Neural progenitor cell (in vitro differentiated cells): ENCODE results near the gene FOXI1. TPM values are rescaled to one million over a fixed set of nuclear protein-coding genes. Genes with fewer than 3 reads are reported as not detected.

Experiments
- DNase-seq: peaks from one replicate; pipeline ENCODE4 v3.0.0-alpha.2; 2016; ENCODE audit warnings: low spot score
- H2AFZ ChIP-seq: fragments of 200-600 bp; sonication (generic); replicated peaks from 2 replicates; pipeline ENCODE4 v1.6.1; 2016; ENCODE audit warnings: antibody characterized with exemption
- H3F3A ChIP-seq: fragments of 200-600 bp; sonication (generic); 2 replicates; pipeline ENCODE4 v1.6.1; 2016; ENCODE audit warnings: antibody characterized with exemption, low read depth
- H3K27ac ChIP-seq: fragments of 200-600 bp; sonication (generic); 2 replicates; pipeline ENCODE4 v1.5.1; 2016; ENCODE audit warnings: mild to moderate bottlenecking
- H3K27me3 ChIP-seq: fragments of 200-600 bp; sonication (generic); 2 replicates; pipeline ENCODE4 v1.6.1; 2016; ENCODE audit warnings: mild to moderate bottlenecking, moderate library complexity
- H3K36me3 ChIP-seq: fragments of 200-600 bp; sonication (generic); 2 replicates; pipeline ENCODE4 v1.5.1; 2016
- H3K4me1 ChIP-seq: fragments of 200-600 bp; sonication (generic); 2 replicates; pipeline ENCODE4 v1.6.1; 2016; ENCODE audit warnings: mixed run types
- H3K4me2 ChIP-seq: fragments of 200-600 bp; sonication (generic); 2 replicates; pipeline ENCODE4 v1.6.1; 2016
- H3K4me3 ChIP-seq: fragments of 200-600 bp; sonication (generic); 2 replicates; pipeline ENCODE4 v1.5.1; 2016
- H3K79me2 ChIP-seq: fragments of 200-600 bp; sonication (generic); 2 replicates; pipeline ENCODE4 v1.6.1; 2016; ENCODE audit warnings: low read depth
- H3K9ac ChIP-seq: fragments of 200-600 bp; sonication (generic); 2 replicates; pipeline ENCODE4 v1.6.1; 2016
- H3K9me3 ChIP-seq: fragments of 200-600 bp; sonication (generic); 2 replicates; pipeline ENCODE4 v1.5.1; 2016; ENCODE audit warnings: low read depth
- H4K20me1 ChIP-seq: fragments of 200-600 bp; sonication (generic); 2 replicates; pipeline ENCODE4 v1.6.1; 2016; ENCODE audit warnings: low read depth
- H3K27ac Mint-ChIP-seq: 3 replicates; pipeline ENCODE4 v1.8.0; 2021; ENCODE audit warnings: mixed read lengths
- H3K27me3 Mint-ChIP-seq: 2 replicates; pipeline ENCODE4 v1.8.0; 2022; ENCODE audit warnings: low read depth, mild to moderate bottlenecking, inconsistent platforms, moderate library complexity, mixed read lengths; ENCODE audit not compliant: insufficient read depth
- H3K36me3 Mint-ChIP-seq: 3 replicates; pipeline ENCODE4 v1.8.0; 2021; ENCODE audit warnings: mixed read lengths
- H3K4me1 Mint-ChIP-seq: 3 replicates; pipeline ENCODE4 v1.8.0; 2021; ENCODE audit warnings: mixed read lengths
- H3K4me3 Mint-ChIP-seq: 3 replicates; pipeline ENCODE4 v1.8.0; 2021; ENCODE audit warnings: mild to moderate bottlenecking, moderate library complexity, mixed read lengths
- H3K9me3 Mint-ChIP-seq: 3 replicates; pipeline ENCODE4 v1.8.0; 2020; ENCODE audit warnings: mixed read lengths
- EZH2 ChIP-seq: fragments of 200-600 bp; sonication (generic); IDR thresholded peaks from 2 replicates; pipeline ENCODE4 v1.6.1; 2017; ENCODE audit warnings: antibody characterized with exemption, mild to moderate bottlenecking, moderate library complexity
- EZH2phosphoT487 ChIP-seq: fragments of 200-600 bp; sonication (generic); IDR thresholded peaks from 2 replicates; pipeline ENCODE4 v1.6.1; 2017; ENCODE audit warnings: antibody characterized with exemption
- total RNA-seq: library from RNA; depleted of rRNA; stranded (reverse); fragments of >200 nt; gene quantifications from 2 replicates; pipeline ENCODE4 v1.2.3, GENCODE V29; 2015; ENCODE audit warnings: low replicate concordance
- TF ChIP-seq, protein P1 (sequence below): fragments of 200-600 bp; sonication (generic); IDR thresholded peaks from 2 replicates; pipeline ENCODE4 v1.5.1; 2017; ENCODE audit warnings: antibody characterized with exemption, mild to moderate bottlenecking

FOXI1 gene
- total RNA-seq, 1 donor from 2014 or later: not detected

DNA sequence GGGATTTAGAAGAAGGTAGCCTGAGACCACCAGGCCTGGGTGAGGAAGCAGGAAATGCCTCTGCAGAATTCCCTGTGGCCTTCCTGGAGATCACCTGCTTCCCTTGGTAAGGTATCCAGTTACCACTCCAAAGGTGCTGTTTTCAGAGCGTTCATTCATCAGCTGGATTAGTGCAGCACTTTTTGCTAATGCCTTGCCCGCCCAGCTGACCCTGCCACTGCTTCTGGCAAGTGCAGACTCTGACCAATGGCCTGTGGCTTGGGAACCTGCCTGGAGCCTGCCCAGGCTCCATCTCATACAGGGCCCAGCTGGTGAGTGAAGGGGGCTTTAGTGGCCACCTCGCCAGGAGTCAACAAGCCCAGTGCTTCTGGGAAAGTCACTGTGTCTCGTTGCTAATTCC lies 48.6 kb downstream of the FOXI1 start:
- no peak overlapping the region for H3K9ac ChIP-seq
- Mint-ChIP-seq H3K36me3 (no peaks in the 10 kb centered on the region), H3K4me3 (no peak overlapping the region), H3K9me3 (no peaks in the 10 kb centered on the region), H3K27me3 (peaks cover 10% of the 10 kb centered on the region), H3K27ac (no peak overlapping the region), H3K4me1 (peaks cover 16% of the 10 kb centered on the region)
- no peaks in the 10 kb centered on the region for H3K36me3 ChIP-seq
- no peak overlapping the region for H3K27ac ChIP-seq
- no peaks in the 10 kb centered on the region for H3F3A ChIP-seq
- H3K9me3 ChIP-seq: no peaks in the 10 kb centered on the region
- H3K27me3 ChIP-seq: no peaks in the 10 kb centered on the region
- no peaks in the 10 kb centered on the region for H4K20me1 ChIP-seq
- no peak for TF ChIP-seq EZH2phosphoT487
- TF ChIP-seq, protein P1, sequence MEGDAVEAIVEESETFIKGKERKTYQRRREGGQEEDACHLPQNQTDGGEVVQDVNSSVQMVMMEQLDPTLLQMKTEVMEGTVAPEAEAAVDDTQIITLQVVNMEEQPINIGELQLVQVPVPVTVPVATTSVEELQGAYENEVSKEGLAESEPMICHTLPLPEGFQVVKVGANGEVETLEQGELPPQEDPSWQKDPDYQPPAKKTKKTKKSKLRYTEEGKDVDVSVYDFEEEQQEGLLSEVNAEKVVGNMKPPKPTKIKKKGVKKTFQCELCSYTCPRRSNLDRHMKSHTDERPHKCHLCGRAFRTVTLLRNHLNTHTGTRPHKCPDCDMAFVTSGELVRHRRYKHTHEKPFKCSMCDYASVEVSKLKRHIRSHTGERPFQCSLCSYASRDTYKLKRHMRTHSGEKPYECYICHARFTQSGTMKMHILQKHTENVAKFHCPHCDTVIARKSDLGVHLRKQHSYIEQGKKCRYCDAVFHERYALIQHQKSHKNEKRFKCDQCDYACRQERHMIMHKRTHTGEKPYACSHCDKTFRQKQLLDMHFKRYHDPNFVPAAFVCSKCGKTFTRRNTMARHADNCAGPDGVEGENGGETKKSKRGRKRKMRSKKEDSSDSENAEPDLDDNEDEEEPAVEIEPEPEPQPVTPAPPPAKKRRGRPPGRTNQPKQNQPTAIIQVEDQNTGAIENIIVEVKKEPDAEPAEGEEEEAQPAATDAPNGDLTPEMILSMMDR: no peak
- TF ChIP-seq EZH2: no peak
- peaks cover 10% of the 10 kb centered on the region for H3K4me1 ChIP-seq
- DNase-seq: peak; percentile 29
- H2AFZ ChIP-seq: peak overlapping the region; percentile 35
- H3K79me2 ChIP-seq: no peaks in the 10 kb centered on the region
- no peak overlapping the region for H3K4me2 ChIP-seq
- H3K4me3 ChIP-seq: no peak overlapping the region

DNA sequence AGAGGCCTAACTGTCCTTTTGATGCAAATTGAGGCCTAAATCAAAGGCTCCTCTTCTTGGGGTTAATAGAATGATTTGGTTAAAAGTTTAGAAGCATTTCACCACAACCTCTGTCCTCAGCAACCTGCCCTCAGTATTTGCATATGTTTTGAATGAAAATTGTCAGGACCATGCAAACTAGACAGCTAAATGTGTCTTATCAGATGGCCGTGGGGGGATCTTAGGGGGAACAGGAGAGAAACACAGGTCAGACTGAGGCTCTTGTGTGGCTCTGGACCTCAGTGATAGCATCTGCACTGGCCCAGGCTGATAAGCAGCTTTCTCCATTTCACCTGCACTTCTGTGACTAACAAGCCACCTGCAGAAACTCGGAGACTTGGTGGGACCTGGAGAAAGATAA lies 49.0 kb downstream of the FOXI1 start:
- Histone ChIP-seq H3F3A (no peaks in the 10 kb centered on the region), H3K4me2 (no peak overlapping the region), H4K20me1 (no peaks in the 10 kb centered on the region), H3K4me3 (no peak overlapping the region), H3K36me3 (no peaks in the 10 kb centered on the region), H3K27me3 (no peaks in the 10 kb centered on the region), H3K9me3 (no peaks in the 10 kb centered on the region), H3K27ac (no peak overlapping the region), H3K4me1 (peaks cover 10% of the 10 kb centered on the region), H3K9ac (no peak overlapping the region), H2AFZ (peak overlapping the region; percentile 35), H3K79me2 (no peaks in the 10 kb centered on the region)
- DNase-seq: no peak
- no peaks in the 10 kb centered on the region for H3K9me3 Mint-ChIP-seq
- H3K27ac Mint-ChIP-seq: no peak overlapping the region
- H3K4me3 Mint-ChIP-seq: no peak overlapping the region
- TF ChIP-seq, protein P1: no peak
- TF ChIP-seq EZH2phosphoT487: no peak
- peaks cover 16% of the 10 kb centered on the region for H3K4me1 Mint-ChIP-seq
- peaks cover 10% of the 10 kb centered on the region for H3K27me3 Mint-ChIP-seq
- H3K36me3 Mint-ChIP-seq: no peaks in the 10 kb centered on the region

DNA sequence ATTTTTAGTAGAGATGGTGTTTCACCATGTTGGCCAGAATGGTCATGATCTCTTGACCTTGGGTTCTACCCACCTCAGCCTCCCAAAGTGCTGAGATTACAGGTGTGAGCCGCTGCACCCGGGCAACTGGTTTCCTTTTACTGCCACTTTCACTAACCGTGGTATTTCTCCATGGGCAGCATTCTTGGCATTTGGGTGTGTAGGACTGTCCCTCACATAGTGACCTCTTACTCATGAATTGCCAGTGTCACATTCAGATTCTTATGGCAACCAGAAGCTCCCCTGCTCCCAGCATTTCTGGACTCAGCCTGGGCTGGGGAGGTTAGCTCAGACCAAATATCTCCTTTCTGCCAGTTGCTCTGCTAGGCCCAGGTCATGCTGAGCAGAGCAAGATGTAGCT lies 50.1 kb downstream of the FOXI1 start:
- Histone ChIP-seq H3K36me3 (no peaks in the 10 kb centered on the region), H3F3A (no peaks in the 10 kb centered on the region), H3K4me2 (no peak overlapping the region), H3K4me3 (no peak overlapping the region), H3K79me2 (no peaks in the 10 kb centered on the region), H3K9me3 (no peaks in the 10 kb centered on the region), H3K27me3 (no peaks in the 10 kb centered on the region), H3K4me1 (peaks cover 10% of the 10 kb centered on the region), H3K9ac (no peak overlapping the region), H2AFZ (no peak overlapping the region), H3K27ac (no peak overlapping the region), H4K20me1 (no peaks in the 10 kb centered on the region)
- Mint-ChIP-seq H3K4me1 (peaks cover 14% of the 10 kb centered on the region), H3K4me3 (no peak overlapping the region), H3K27me3 (peaks cover 7% of the 10 kb centered on the region), H3K27ac (no peak overlapping the region), H3K36me3 (no peaks in the 10 kb centered on the region), H3K9me3 (no peaks in the 10 kb centered on the region)
- TF ChIP-seq EZH2phosphoT487 (no peak), EZH2 (no peak)
- TF ChIP-seq, protein P1: no peak
- DNase-seq: no peak
